Stimulated activated CD4-positive, alpha-beta T cell treated with anti-CD3 and anti-CD28 coated beads, Interleukin-1b, Interleukin-23, amount 100 ng/mL, for 24 hours (primary cell): ENCODE measurements around the gene PLD3.
"Not testable (repeated sequence)": the region's sequence is repeated elsewhere in the genome, so short reads cannot be mapped to it uniquely, and the experiment has no call there.

Experiments
- DNase-seq, 4 experiments: peaks; one replicate each; pipeline ENCODE4 v3.0.0-alpha.2; 2020; ENCODE audit warnings: low read depth in 4 of 4, low spot score in 1 of 4

Gene PLD3

DNA sequence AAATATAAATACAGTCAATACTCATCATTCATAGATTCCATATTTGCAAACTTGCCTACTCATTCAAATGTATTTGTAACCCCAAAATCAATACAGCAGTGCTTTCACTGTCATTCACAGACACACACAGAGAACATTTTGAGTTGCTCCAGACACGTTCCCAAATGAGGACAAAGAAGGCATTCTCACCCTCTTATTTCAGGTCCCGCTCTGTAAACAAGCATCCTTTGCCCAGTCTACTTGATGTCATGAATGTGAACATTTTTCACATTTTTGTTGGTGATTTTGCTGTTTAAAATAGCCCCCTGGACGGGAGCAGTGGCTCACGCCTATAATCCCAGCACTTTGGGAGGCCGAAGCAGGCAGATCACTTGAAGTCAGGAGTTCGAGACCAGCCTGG, 15.8 kb upstream of the PLD3 start:
- no peak for DNase-seq

DNA sequence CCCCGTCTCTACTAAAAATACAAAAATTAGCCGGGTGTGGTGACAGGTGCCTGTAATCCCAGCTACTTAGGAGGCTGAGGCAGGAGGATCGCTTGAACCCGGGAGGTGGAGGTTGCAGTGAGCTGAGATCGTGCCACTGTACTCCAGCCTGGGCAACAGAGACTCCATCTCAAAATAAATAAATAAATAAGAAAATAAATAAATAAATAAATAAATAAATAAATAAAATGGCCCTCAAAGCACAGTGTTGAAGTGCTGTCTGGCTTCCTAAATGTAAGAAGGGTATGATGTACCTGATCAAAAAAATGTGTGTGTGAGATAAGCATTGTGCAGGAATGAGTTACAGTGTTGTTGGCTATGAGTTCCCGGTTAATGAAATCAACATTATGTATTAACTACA, 15.4 kb upstream of the PLD3 start:
- DNase-seq = not testable (repeated sequence)

DNA sequence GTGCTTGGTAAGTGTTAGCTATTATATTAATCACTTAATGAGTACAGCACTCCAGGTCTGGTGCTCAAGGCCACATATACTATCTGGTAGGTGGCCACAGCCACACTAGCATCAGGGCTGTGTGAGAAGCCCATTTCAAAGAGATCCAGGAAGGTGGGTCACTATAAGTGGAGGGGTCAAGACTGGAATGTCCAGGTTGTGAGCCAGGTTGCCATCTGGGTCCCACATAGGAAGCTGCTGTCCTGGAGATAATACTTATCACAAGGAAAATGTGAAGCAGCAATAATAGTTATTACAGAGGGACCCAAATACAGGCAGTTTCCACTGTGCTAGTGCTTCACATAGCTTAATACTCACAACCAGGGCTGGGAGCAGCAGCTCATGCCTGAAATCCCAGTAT, 13.4 kb upstream of the PLD3 start:
- no peak for DNase-seq

GRCh38 chr19:40335855-40336600, 12.5 kb upstream of the PLD3 start:
- DNase-seq = no peak

DNA sequence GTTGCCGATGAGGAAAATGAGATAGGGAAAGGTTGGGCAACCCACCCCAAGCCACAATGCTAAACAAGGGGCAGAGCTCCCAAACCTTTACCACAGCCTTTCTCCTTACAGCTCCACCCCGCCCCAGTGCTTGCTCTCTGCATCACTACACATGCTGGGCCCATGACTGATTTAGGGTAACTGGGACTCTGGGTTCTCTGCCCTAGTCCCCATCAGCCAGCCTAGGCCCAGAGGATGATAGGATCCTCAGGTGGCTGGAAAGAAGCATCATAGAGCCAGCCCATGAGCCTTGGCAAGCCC, 11.9 kb upstream of the PLD3 start:
- no peak for DNase-seq

DNA sequence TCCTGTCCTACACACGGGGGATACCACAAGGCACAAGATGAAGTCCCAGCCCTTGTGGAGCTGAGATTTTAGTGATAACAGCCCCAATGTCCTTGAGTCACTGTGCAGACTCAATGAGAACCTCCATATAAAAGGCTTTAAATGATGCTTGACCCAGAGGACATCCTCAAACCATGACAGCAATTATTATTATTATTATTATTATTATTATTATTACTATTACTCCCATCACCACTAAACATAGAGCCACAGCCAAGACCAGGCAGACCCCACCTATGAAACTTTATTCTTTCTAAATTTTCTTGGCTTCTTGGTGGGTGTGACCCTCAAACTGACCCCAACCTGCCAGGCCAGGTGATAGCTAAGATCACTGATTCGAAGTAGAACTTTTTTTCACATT, 11.4 kb upstream of the PLD3 start:
- DNase-seq = no peak

DNA sequence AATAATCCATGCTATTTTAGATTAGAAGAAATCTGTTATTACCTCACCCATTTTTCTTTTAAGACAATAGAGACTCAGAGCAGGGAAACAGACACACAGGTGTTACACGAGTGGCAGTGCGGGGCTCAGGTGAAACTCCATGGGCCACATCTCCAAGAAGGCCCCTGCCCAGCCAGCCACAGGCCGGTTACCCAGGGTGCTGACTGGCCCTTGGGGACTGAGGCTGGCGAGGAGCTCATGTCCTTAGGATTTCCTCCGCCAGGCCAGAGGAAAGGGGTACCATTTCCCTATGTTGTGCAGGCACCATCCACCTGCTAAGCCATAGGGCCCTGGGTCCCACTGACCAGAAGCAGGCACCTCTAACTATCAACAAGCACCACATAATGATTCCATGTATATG, 10.9 kb upstream of the PLD3 start:
- DNase-seq = no peak

- no peak for DNase-seq
Observed at GRCh38 chr19:40339018-40339728, 9.3 kb upstream of the PLD3 start.

GRCh38 chr19:40341601-40342482, 6.7 kb upstream of the PLD3 start:
- DNase-seq = no peak

DNA sequence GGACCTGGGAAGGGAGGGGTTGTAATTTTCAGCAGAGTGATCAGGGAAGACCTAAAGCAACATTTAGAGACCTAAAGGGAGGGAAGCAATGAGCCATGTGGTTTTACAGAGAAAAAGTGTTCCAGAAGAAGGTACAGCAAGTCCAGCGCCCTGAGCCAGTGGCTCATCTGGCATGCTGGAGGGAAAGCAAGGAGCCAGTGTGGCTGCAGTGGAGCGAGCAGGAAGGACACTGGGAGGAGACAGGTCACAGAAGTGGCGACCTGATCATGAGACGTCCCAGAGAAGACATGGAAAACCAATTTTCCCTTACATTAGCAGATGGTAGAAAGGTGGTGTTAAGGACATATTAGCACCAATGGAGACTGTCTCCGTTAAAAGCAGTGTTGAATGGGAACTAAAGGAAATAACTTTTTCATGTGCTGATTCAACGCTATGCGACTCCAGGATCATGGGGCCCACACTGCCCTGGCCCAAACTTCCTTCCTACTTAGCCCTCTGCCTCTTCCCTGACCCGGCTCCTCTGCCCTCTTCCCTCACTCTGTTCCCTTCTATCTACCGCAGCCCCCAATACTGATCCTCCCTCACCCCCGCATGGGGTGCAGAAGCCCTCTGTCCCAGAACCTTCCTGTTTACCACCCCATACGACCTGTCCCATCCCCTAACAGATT, 5.7 kb upstream of the PLD3 start:
- DNase-seq = no peak

DNA sequence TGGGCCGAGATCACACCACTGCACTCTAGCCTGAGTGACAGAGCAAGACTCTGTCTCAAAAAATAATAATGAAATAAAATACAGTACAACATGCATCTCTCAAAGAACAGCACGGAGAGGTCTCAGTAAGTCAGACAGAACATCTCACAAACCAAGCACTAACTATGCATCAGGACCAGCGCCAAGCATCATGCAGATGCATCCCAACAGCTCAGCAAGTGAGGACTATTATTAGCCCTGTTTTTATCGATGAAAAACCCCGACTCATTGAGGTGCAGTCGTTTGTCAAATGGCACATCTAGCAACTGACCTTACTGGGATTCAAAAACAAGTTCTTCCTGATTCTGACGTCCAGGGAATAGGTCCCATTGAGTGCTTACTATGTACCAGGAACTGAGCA, 4.1 kb upstream of the PLD3 start:
- no peak for DNase-seq

DNA sequence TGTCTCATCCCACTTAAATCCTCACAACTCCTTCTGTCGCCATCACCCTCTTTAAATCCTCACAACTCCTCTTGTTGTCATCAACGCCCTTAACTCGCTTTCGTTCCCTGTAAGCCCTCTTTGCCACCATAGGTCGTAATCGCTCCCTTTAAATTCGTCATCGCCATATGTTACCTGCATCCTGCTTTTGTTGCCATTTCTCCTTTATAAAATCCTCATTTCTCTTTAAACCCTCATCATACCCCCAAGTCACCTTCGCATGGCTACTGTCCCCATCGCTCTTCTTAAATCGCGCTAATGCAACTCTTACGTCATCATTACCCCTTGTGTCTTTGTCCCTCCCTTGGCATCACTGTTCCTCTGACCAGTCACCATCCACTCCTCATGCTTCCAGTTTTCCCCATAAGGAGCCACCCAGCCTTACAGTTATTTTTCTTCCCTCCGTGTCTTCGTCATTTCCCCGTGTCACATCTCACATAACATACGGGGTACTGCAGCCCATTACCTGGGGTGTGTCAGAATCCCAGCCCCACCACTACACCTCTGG, 539 bp downstream of the PLD3 start:
- no peak for DNase-seq

GRCh38 chr19:40355975-40356680, 7.6 kb downstream of the PLD3 start:
- no peak for DNase-seq

DNA sequence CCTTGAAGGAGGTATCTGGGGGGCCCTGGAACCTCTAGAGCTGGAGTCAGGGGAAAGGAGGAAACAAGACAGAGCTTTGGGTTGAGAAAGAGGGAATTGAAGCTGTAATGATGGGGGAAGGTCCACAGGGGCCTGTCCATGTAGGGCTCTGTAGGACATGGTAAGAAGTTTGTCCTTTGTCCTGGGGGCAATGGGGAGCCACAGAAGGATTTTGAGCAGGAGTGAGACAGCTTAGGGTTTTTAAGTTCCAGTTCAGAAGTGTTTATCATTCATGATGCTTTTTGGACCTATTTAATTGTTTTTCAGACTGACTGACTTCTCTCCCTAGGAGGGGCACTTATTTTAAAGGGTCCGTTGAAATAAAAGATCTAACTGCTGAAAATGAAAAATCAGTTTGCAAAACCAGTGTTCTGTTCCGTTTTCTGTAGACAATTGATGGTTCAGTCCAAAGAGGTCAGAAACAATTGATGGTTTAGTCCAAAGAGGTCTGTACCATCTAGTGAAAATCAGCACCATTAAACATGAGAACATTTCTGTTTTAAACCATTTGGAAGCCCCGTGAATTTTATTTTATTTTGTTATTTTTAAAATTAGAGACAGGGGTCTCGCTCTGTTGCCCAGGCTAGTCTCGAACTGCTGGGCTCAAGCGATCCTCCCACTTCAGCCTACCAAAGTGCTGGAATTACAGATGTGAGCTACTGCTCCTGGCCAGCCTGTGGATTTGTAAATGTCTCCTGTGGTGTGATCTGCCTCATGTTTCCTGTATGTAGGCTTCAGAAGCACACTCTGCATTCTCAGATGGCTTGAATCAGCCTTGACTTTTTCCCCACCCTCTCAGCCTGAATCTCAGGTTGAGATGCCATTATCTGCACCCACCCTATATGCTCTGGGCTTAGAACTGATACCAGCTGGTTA, 8.4 kb downstream of the PLD3 start:
- DNase-seq = no peak

GRCh38 chr19:40357640-40358039, 9.1 kb downstream of the PLD3 start:
- DNase-seq = no peak

- no peak for DNase-seq
Observed at GRCh38 chr19:40358773-40359172, 10.3 kb downstream of the PLD3 start.

GRCh38 chr19:40360020-40360707, 11.7 kb downstream of the PLD3 start:
- no peak for DNase-seq

GRCh38 chr19:40360708-40361241, 12.3 kb downstream of the PLD3 start:
- no peak for DNase-seq

GRCh38 chr19:40362160-40362559, 13.7 kb downstream of the PLD3 start:
- no peak for DNase-seq
